DND-41 (cell line): ENCODE data around the gene CRYGS.

ENCODE experiments used
- ATAC-seq: fragments of 200-7000 bp; cut with Tn5 transposase; 3 replicates; pipeline ENCODE4 v1.9.1; 2021; ENCODE audit warnings: low read depth; ENCODE audit not compliant: insufficient read depth
- DNase-seq: peaks from one replicate; pipeline ENCODE4 v3.0.0-alpha.2; 2020
- H2AFZ ChIP-seq: 2 replicates; pipeline ENCODE4 v1.6.0; 2012; ENCODE audit warnings: low read depth, low read length
- H3K27ac ChIP-seq: 2 replicates; pipeline ENCODE4 v1.5.1; 2012; ENCODE audit warnings: low read length, inconsistent platforms
- H3K27me3 ChIP-seq: fragments of 200-600 bp; sonication (generic); 2 replicates; pipeline ENCODE4 v1.6.0; 2012; ENCODE audit warnings: low read length, mild to moderate bottlenecking, inconsistent platforms; ENCODE audit not compliant: insufficient read depth, poor library complexity
- H3K36me3 ChIP-seq: 2 replicates; pipeline ENCODE4 v1.5.1; 2012; ENCODE audit warnings: low read length, inconsistent platforms; ENCODE audit not compliant: insufficient read depth
- H3K4me1 ChIP-seq: 2 replicates; pipeline ENCODE4 v1.5.1; 2012; ENCODE audit warnings: mild to moderate bottlenecking, low read length; ENCODE audit not compliant: insufficient read depth
- H3K4me2 ChIP-seq: 2 replicates; pipeline ENCODE4 v1.6.0; 2012; ENCODE audit warnings: mild to moderate bottlenecking, moderate library complexity, low read length, inconsistent platforms; ENCODE audit not compliant: insufficient read depth
- H3K4me3 ChIP-seq, 2 experiments: fragments of 200-600 bp in 1 of 2; shearing (Covaris generic) in 1 of 2; 2 replicates each; pipeline ENCODE4 v1.5.1; 2012 to 2016; ENCODE audit warnings: inconsistent platforms in 2 of 2, low read length in 2 of 2, mild to moderate bottlenecking in 2 of 2, low read depth in 1 of 2, moderate library complexity in 1 of 2
- H3K79me2 ChIP-seq: 2 replicates; pipeline ENCODE4 v1.6.0; 2012; ENCODE audit warnings: low read length, inconsistent platforms; ENCODE audit not compliant: insufficient read depth
- H3K9ac ChIP-seq: 2 replicates; pipeline ENCODE4 v1.6.0; 2012; ENCODE audit warnings: low read depth, mild to moderate bottlenecking, inconsistent platforms, low read length, moderate library complexity
- H3K9me3 ChIP-seq: 2 replicates; pipeline ENCODE4 v1.5.1; 2012; ENCODE audit warnings: low read length, moderate library complexity, mild to moderate bottlenecking, inconsistent platforms; ENCODE audit not compliant: insufficient read depth, severe bottlenecking
- H4K20me1 ChIP-seq: 2 replicates; pipeline ENCODE4 v1.6.0; 2012; ENCODE audit warnings: low read length; ENCODE audit not compliant: insufficient read depth
- EZH2 ChIP-seq: IDR thresholded peaks from 3 replicates; pipeline ENCODE4 v1.6.1; 2012; ENCODE audit warnings: borderline replicate concordance, low read depth, mild to moderate bottlenecking, moderate library complexity, low read length, inconsistent platforms; ENCODE audit not compliant: severe bottlenecking
- TF ChIP-seq, protein P1 (sequence below): IDR thresholded peaks from 2 replicates; pipeline ENCODE4 v1.5.1; 2012; ENCODE audit warnings: borderline replicate concordance, low read length, moderate library complexity, mild to moderate bottlenecking; ENCODE audit not compliant: poor library complexity, severe bottlenecking; ENCODE audit errors: extremely low read depth

CRYGS gene

GRCh38 chr3:186523022-186523421 lies 21.2 kb downstream of the CRYGS start:
- Histone ChIP-seq H3K9me3 (no peaks in the 10 kb centered on the region), H3K9ac (no peak overlapping the region), H3K79me2 (no peaks in the 10 kb centered on the region), H3K4me2 (no peak overlapping the region), H4K20me1 (no peaks in the 10 kb centered on the region), H2AFZ (no peak overlapping the region), H3K4me3 (no peak overlapping the region), H3K36me3 (no peaks in the 10 kb centered on the region), H3K27ac (no peak overlapping the region), H3K27me3 (peaks cover 3% of the 10 kb centered on the region), H3K4me1 (peaks cover 9% of the 10 kb centered on the region)
- ATAC-seq (no peak), DNase-seq (no peak)
- TF ChIP-seq, protein P1, sequence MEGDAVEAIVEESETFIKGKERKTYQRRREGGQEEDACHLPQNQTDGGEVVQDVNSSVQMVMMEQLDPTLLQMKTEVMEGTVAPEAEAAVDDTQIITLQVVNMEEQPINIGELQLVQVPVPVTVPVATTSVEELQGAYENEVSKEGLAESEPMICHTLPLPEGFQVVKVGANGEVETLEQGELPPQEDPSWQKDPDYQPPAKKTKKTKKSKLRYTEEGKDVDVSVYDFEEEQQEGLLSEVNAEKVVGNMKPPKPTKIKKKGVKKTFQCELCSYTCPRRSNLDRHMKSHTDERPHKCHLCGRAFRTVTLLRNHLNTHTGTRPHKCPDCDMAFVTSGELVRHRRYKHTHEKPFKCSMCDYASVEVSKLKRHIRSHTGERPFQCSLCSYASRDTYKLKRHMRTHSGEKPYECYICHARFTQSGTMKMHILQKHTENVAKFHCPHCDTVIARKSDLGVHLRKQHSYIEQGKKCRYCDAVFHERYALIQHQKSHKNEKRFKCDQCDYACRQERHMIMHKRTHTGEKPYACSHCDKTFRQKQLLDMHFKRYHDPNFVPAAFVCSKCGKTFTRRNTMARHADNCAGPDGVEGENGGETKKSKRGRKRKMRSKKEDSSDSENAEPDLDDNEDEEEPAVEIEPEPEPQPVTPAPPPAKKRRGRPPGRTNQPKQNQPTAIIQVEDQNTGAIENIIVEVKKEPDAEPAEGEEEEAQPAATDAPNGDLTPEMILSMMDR: no peak
- no peak for TF ChIP-seq EZH2

- no peak overlapping the region for H3K27ac ChIP-seq
- H3K9me3 ChIP-seq: no peaks in the 10 kb centered on the region
- H3K4me2 ChIP-seq: no peak overlapping the region
- DNase-seq (no peak), ATAC-seq (no peak)
- H3K4me3 ChIP-seq: no peak overlapping the region
- peaks cover 9% of the 10 kb centered on the region for H3K4me1 ChIP-seq
- no peak overlapping the region for H3K9ac ChIP-seq
- TF ChIP-seq, protein P1: no peak
- no peak for TF ChIP-seq EZH2
- peaks cover 3% of the 10 kb centered on the region for H3K27me3 ChIP-seq
- no peaks in the 10 kb centered on the region for H4K20me1 ChIP-seq
- no peaks in the 10 kb centered on the region for H3K79me2 ChIP-seq
- no peaks in the 10 kb centered on the region for H3K36me3 ChIP-seq
- no peak overlapping the region for H2AFZ ChIP-seq
Observed at GRCh38 chr3:186520957-186521842, 23.0 kb downstream of the CRYGS start.

DNA sequence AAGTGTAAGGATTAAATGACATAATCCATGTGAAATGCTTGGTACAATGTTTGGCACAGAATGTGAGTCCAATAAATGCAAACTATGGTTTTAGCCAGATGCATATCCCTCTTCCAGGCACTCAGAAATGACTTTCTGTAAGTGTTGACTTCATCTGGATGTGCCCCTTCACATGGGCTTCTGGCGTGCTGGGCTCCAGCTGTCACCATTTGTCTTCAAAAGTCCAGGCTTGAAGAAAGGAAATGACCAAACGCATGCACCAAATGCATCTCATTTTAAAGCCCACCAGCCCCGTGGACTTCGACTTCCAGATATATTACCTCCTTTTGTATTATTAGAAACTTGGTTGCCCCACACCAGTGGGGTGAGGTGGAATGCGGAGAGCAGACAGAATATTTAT lies 23.7 kb downstream of the CRYGS start:
- no peak for DNase-seq
- peaks cover 9% of the 10 kb centered on the region for H3K4me1 ChIP-seq
- no peaks in the 10 kb centered on the region for H3K9me3 ChIP-seq
- no peak overlapping the region for H3K9ac ChIP-seq
- H3K27me3 ChIP-seq: peaks cover 3% of the 10 kb centered on the region
- H4K20me1 ChIP-seq: no peaks in the 10 kb centered on the region
- H3K27ac ChIP-seq: no peak overlapping the region
- no peak for ATAC-seq
- no peak for TF ChIP-seq EZH2
- TF ChIP-seq, protein P1: no peak
- no peaks in the 10 kb centered on the region for H3K79me2 ChIP-seq
- H3K4me2 ChIP-seq: no peak overlapping the region
- H3K4me3 ChIP-seq: no peak overlapping the region
- no peak overlapping the region for H2AFZ ChIP-seq
- H3K36me3 ChIP-seq: no peaks in the 10 kb centered on the region
